ENCODE measurements around the gene BAX.

The BAX gene

GRCh38 chr19:48928164-48929025 is 26.3 kb upstream of the BAX start:
- DNase-seq (ENCODE audit: insufficient read length, low spot score), result no peak
- FAIRE-seq, result no peak

- FAIRE-seq (peak; percentile 52), DNase-seq (ENCODE audit: insufficient read length, low spot score) (peak; percentile 86)
Observed at GRCh38 chr19:48933382-48933932, 21.2 kb upstream of the BAX start, which contains the start of gene DHDH. DHDH (plus strand) TSS chr19:48933699; CDS start chr19:48933722, 23 bp downstream.

GRCh38 chr19:48934837-48935236 is 19.8 kb upstream of the BAX start:
- DNase-seq (ENCODE audit: insufficient read length, low spot score) (no peak), FAIRE-seq (no peak)

GRCh38 chr19:48935864-48936263 is 18.8 kb upstream of the BAX start:
- DNase-seq (ENCODE audit: insufficient read length, low spot score), result no peak
- no peak for FAIRE-seq

GRCh38 chr19:48938256-48938655 is 16.4 kb upstream of the BAX start:
- DNase-seq (ENCODE audit: insufficient read length, low spot score) (no peak), FAIRE-seq (no peak)

GRCh38 chr19:48940902-48941301 is 13.8 kb upstream of the BAX start:
- FAIRE-seq, result no peak
- DNase-seq (ENCODE audit: insufficient read length, low spot score), result no peak

GRCh38 chr19:48943081-48943480 is 11.6 kb upstream of the BAX start:
- FAIRE-seq (no peak), DNase-seq (ENCODE audit: insufficient read length, low spot score) (no peak)

GRCh38 chr19:48945415-48945814 is 9.3 kb upstream of the BAX start:
- no peak for DNase-seq (ENCODE audit: insufficient read length, low spot score)
- FAIRE-seq, result no peak

GRCh38 chr19:48945817-48946216 is 8.9 kb upstream of the BAX start:
- DNase-seq (ENCODE audit: insufficient read length, low spot score), result no peak
- no peak for FAIRE-seq

- no peak for FAIRE-seq
- DNase-seq (ENCODE audit: insufficient read length, low spot score), result no peak
Observed at GRCh38 chr19:48946463-48947257, 8.0 kb upstream of the BAX start.

- DNase-seq (ENCODE audit: insufficient read length, low spot score) (no peak), FAIRE-seq (no peak)
Observed at GRCh38 chr19:48947258-48947542, 7.5 kb upstream of the BAX start.

GRCh38 chr19:48950159-48950558 is 4.5 kb upstream of the BAX start:
- no peak for DNase-seq (ENCODE audit: insufficient read length, low spot score)
- FAIRE-seq, result no peak

GRCh38 chr19:48950830-48951519 is 3.7 kb upstream of the BAX start:
- FAIRE-seq (no peak), DNase-seq (ENCODE audit: insufficient read length, low spot score) (no peak)

GRCh38 chr19:48953141-48953540 is 1.5 kb upstream of the BAX start:
- FAIRE-seq (no peak), DNase-seq (ENCODE audit: insufficient read length, low spot score) (no peak)

- FAIRE-seq, result no peak
- DNase-seq (ENCODE audit: insufficient read length, low spot score), result no peak
Observed at GRCh38 chr19:48953990-48954594, 583 bp upstream of the BAX start.

GRCh38 chr19:48955308-48955958 is 758 bp downstream of the BAX start:
- DNase-seq (ENCODE audit: insufficient read length, low spot score) (no peak), FAIRE-seq (no peak)

GRCh38 chr19:48958006-48958405 is 3.3 kb downstream of the BAX start:
- no peak for FAIRE-seq
- no peak for DNase-seq (ENCODE audit: insufficient read length, low spot score)

- DNase-seq (ENCODE audit: insufficient read length, low spot score), result no peak
- FAIRE-seq, result no peak
Observed at GRCh38 chr19:48959341-48960239, 4.9 kb downstream of the BAX start.

- FAIRE-seq, result no peak
- DNase-seq (ENCODE audit: insufficient read length, low spot score), result no peak
Observed at GRCh38 chr19:48961051-48961649, 6.5 kb downstream of the BAX start.
